GM19023 (cell line): ENCODE measurements around the gene ING3.

Experiments
- ATAC-seq: cut with Tn5 transposase; IDR thresholded peaks from one replicate; pipeline ENCODE4 v1.9.1; 2021; ENCODE audit warnings: mild to moderate bottlenecking, moderate library complexity; ENCODE audit not compliant: unreplicated experiment

The ING3 gene

GRCh38 chr7:120950539-120951308, at the start of gene ING3:
Gene ING3 (plus strand): TSS chr7:120950777. CDS start chr7:120950897, 120 bp downstream.
- ATAC-seq = peak; percentile 96

- no peak for ATAC-seq
These were observed 35.1 kb upstream of the ING3 start for GRCh38 chr7:120915314-120916105.

- ATAC-seq = no peak
These were observed 34.5 kb upstream of the ING3 start for GRCh38 chr7:120916121-120916520.

GRCh38 chr7:120916538-120916937, 34.0 kb upstream of the ING3 start:
- ATAC-seq = no peak

GRCh38 chr7:120919466-120919865, 31.1 kb upstream of the ING3 start:
- no peak for ATAC-seq

GRCh38 chr7:120920034-120920433, 30.5 kb upstream of the ING3 start:
- no peak for ATAC-seq

GRCh38 chr7:120920591-120921274, 29.8 kb upstream of the ING3 start:
- no peak for ATAC-seq

GRCh38 chr7:120924837-120925236, 25.7 kb upstream of the ING3 start:
- ATAC-seq = no peak

GRCh38 chr7:120925392-120925791, 25.2 kb upstream of the ING3 start:
- no peak for ATAC-seq

- ATAC-seq = peak; percentile 18
These were observed 23.6 kb upstream of the ING3 start for GRCh38 chr7:120926943-120927346.

- ATAC-seq = peak; percentile 84
These were observed 23.0 kb upstream of the ING3 start for GRCh38 chr7:120927454-120928103.

GRCh38 chr7:120931243-120931642, 19.3 kb upstream of the ING3 start:
- ATAC-seq = no peak

- ATAC-seq = no peak
These were observed 17.1 kb upstream of the ING3 start for GRCh38 chr7:120933475-120933874.

GRCh38 chr7:120939345-120939744, 11.2 kb upstream of the ING3 start:
- ATAC-seq = no peak

GRCh38 chr7:120941064-120941463, 9.5 kb upstream of the ING3 start:
- no peak for ATAC-seq

- ATAC-seq = no peak
These were observed 8.7 kb upstream of the ING3 start for GRCh38 chr7:120941856-120942255.

GRCh38 chr7:120942861-120943260, 7.7 kb upstream of the ING3 start:
- no peak for ATAC-seq

GRCh38 chr7:120944826-120945562, 5.6 kb upstream of the ING3 start:
- no peak for ATAC-seq

- no peak for ATAC-seq
These were observed 2.6 kb upstream of the ING3 start for GRCh38 chr7:120947980-120948379.

GRCh38 chr7:120949393-120949911, 1.1 kb upstream of the ING3 start:
- ATAC-seq = no peak
